Measurements from ENCODE around the gene NDUFC1. TPM values are rescaled to one million over a fixed set of nuclear protein-coding genes. Genes with fewer than 3 reads are reported as not detected.

NDUFC1 gene
- total and polyA plus RNA-seq, 2 donors (not counting 3 experiments of a cell fraction or from before 2014, with no cell fraction given): 65.2 to 78.1 TPM

DNA sequence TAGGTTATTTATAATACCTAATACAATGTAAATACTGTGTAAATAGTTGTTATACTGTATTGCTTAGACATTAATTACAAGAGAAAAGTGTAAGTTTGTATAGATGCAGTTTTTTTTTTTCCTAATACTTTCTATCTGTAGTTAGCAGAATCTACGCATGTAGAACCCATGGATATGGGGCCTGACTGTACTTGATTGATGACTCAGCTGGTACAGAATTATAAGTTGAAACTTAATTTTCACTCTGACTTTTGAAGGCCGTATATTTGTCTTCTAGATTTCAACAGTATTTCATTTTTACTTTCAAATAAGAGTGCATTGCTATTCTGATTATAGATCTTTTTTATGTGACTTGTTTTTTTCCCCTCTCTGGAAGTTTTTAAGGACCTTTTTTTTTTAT is 30.8 kb upstream of the NDUFC1 start:
- peaks cover 0 to 2% of the 10 kb centered on the region in 2 experiments for H3K36me3 ChIP-seq (ENCODE audit: control insufficient read depth in 2 of 2, extremely low read depth in 1 of 2, insufficient read depth in 2 of 2, low read length in 2 of 2)

More for the DNA sequence above, 30.8 kb upstream of the NDUFC1 start:
- no peak for DNase-seq (ENCODE audit: low read depth, low spot score)
- Histone ChIP-seq H3K4me1 (ENCODE audit: control insufficient read depth, extremely low read depth, insufficient read depth, low read length) (no peaks in the 10 kb centered on the region), H3K9me1 (replicated peaks; ENCODE audit: control insufficient read depth, extremely low read depth, insufficient read depth, low read length) (no peaks in the 10 kb centered on the region), H3K9me3 (replicated peaks; ENCODE audit: control insufficient read depth, insufficient read depth, low read length) (no peaks in the 10 kb centered on the region), H3K79me2 (ENCODE audit: control insufficient read depth, insufficient read depth, low read length) (peaks cover 79% of the 10 kb centered on the region), H3K9ac (replicated peaks; ENCODE audit: extremely low read depth, insufficient read depth, low read length) (no peak overlapping the region), H3K27me3 (ENCODE audit: control insufficient read depth in 2 of 2, insufficient read depth in 2 of 2, low read length in 2 of 2) (no peaks in the 10 kb centered on the region), H3K4me3 (replicated peaks in 1 of 3; ENCODE audit: insufficient read depth in 1 of 3, low read depth in 1 of 3, low read length in 3 of 3) (no peak overlapping the region), H3K4me2 (ENCODE audit: insufficient read depth, low read length) (no peak overlapping the region), H4K20me1 (replicated peaks; ENCODE audit: control insufficient read depth, extremely low read depth, insufficient read depth, low read length) (peaks cover 2% of the 10 kb centered on the region), H2AFZ (ENCODE audit: low read depth, low read length) (no peak overlapping the region), H3K27ac (ENCODE audit: insufficient read depth, low read depth, low read length) (no peak overlapping the region)
- no peak for TF ChIP-seq FOS (IDR thresholded peaks at IDR 0.05; ENCODE audit: borderline replicate concordance, insufficient read depth, low read length)
- no peak for TF ChIP-seq JUN (IDR thresholded peaks at IDR 0.05; ENCODE audit: borderline replicate concordance, insufficient read depth, insufficient read length, low read depth)
- TF ChIP-seq MYC (IDR thresholded peaks at IDR 0.05; ENCODE audit: low read depth, low read length): no peak
- TF ChIP-seq CTCF (IDR thresholded peaks at IDR 0.05; ENCODE audit: extremely low read depth in 1 of 2, insufficient read depth in 1 of 2, low read depth in 1 of 2, low read length in 2 of 2): no peak
- FAIRE-seq: no peak
- ChIA-PET POLR2A (no interaction called here), CTCF (no interaction called here)
- intact Hi-C loops (cut with micrococcal nuclease) (no loop called here), dilution Hi-C loops (cut with MboI; ENCODE audit: extremely low pct_ligation_motif_present, low sequenced_read_pairs) (no loop called here)
- BruUV-seq (replicated peaks): no TSS peak
